H1 (cell line): ENCODE results near the gene ITGB7. TPM values are rescaled to one million over a fixed set of nuclear protein-coding genes. Genes with fewer than 3 reads are reported as not detected.

Experiments
- CTCF ChIA-PET: fragments of 300-600 bp; sonication (Branson Sonifier 250); formaldehyde crosslinking; loops from one replicate; lab custom pipeline; 2021; ENCODE audit not compliant: partially characterized antibody; lab: Charles Lee
- POLR2A ChIA-PET: fragments of 300-600 bp; sonication (Branson Sonifier 250); formaldehyde crosslinking; loops from one replicate; lab custom pipeline; 2021; ENCODE audit warnings: inconsistent platforms; ENCODE audit not compliant: partially characterized antibody; lab: Charles Lee
- DNase-seq, 2 experiments: peaks; one replicate each; pipeline versions ENCODE4 v3.0.0 to v3.0.0-alpha.2; 2010 to 2022; ENCODE audit warnings: low spot score in 2 of 2, low read depth in 1 of 2, mixed read lengths in 1 of 2
- FAIRE-seq: peaks from 2 replicates; lab custom pipeline; 2011; peaks lifted over from hg19 to GRCh38; lab: Jason Lieb, UNC
- H2AFZ ChIP-seq: 2 replicates; pipeline ENCODE4 v1.8.1; 2012; ENCODE audit warnings: low read length, inconsistent platforms
- H2AK5ac ChIP-seq: 2 replicates; pipeline ENCODE4 v1.6.1; 2013; ENCODE audit warnings: low read depth, low read length
- H2BK120ac ChIP-seq: replicated peaks from 2 replicates; pipeline ENCODE3; 2013; ENCODE audit warnings: low read depth, low read length, inconsistent platforms
- H2BK12ac ChIP-seq: 2 replicates; pipeline ENCODE4 v1.6.1; 2013; ENCODE audit warnings: low read depth, low read length
- H2BK15ac ChIP-seq: 2 replicates; pipeline ENCODE4 v1.6.1; 2013; ENCODE audit warnings: low read length
- H2BK20ac ChIP-seq: 2 replicates; pipeline ENCODE4 v1.6.1; 2013; ENCODE audit warnings: low read length
- H2BK5ac ChIP-seq: 2 replicates; pipeline ENCODE4 v1.6.1; 2013; ENCODE audit warnings: low read depth, low read length
- H3K14ac ChIP-seq: 2 replicates; pipeline ENCODE4 v1.6.1; 2013; ENCODE audit warnings: inconsistent platforms; ENCODE audit not compliant: insufficient read length
- H3K18ac ChIP-seq: 2 replicates; pipeline ENCODE4 v1.6.1; 2013; ENCODE audit warnings: low read length; ENCODE audit errors: extremely low read depth
- H3K23ac ChIP-seq: 2 replicates; pipeline ENCODE4 v1.6.1; 2013; ENCODE audit warnings: inconsistent platforms; ENCODE audit not compliant: insufficient read length
- H3K23me2 ChIP-seq: 2 replicates; pipeline ENCODE4 v1.6.1; 2013; ENCODE audit warnings: low read depth, low read length
- H3K27ac ChIP-seq: 2 replicates; pipeline ENCODE4 v1.6.1; 2011; ENCODE audit warnings: low read depth, low read length, inconsistent platforms
- H3K27me3 ChIP-seq, 4 experiments: replicated peaks in 1 of 4; 1 replicate in 1 of 4; 2 replicates in 3 of 4; pipeline versions ENCODE4 v1.6.1 to v1.8.1; 2011 to 2013; ENCODE audit warnings: low read length in 3 of 4, mild to moderate bottlenecking in 3 of 4, inconsistent platforms in 2 of 4, mixed read lengths in 2 of 4, moderate library complexity in 1 of 4; ENCODE audit not compliant: control insufficient read depth in 3 of 4, insufficient read depth in 3 of 4; ENCODE audit errors: extremely low read depth in 1 of 4
- H3K36me3 ChIP-seq, 4 experiments: 2 replicates each; pipeline versions ENCODE4 v1.6.1 to v1.8.1; 2011 to 2013; ENCODE audit warnings: mild to moderate bottlenecking in 4 of 4, low read length in 3 of 4, moderate library complexity in 2 of 4, control low read depth in 1 of 4, inconsistent platforms in 1 of 4; ENCODE audit not compliant: insufficient read depth in 4 of 4, control insufficient read depth in 2 of 4
- H3K4ac ChIP-seq: replicated peaks from 2 replicates; pipeline ENCODE3; 2013; ENCODE audit warnings: low read length, low read depth, mixed read lengths, inconsistent platforms; ENCODE audit not compliant: insufficient read length
- H3K4me1 ChIP-seq, 4 experiments: replicated peaks in 1 of 4; 1 replicate in 1 of 4; 2 replicates in 3 of 4; pipeline versions ENCODE4 v1.6.1 to v1.8.1; 2011 to 2013; ENCODE audit warnings: low read length in 3 of 4, inconsistent platforms in 2 of 4, mixed read lengths in 1 of 4; ENCODE audit not compliant: insufficient read depth in 4 of 4, control insufficient read depth in 3 of 4
- H3K4me2 ChIP-seq, 2 experiments: 2 replicates each; pipeline versions ENCODE4 v1.6.1 to v1.8.1; 2011 to 2013; ENCODE audit warnings: low read depth in 2 of 2, low read length in 2 of 2, control low read depth in 1 of 2, inconsistent platforms in 1 of 2, mild to moderate bottlenecking in 1 of 2; ENCODE audit not compliant: insufficient read depth in 1 of 2
- H3K4me3 ChIP-seq, 4 experiments: fragments of 200-600, 300-600 bp in 1 of 4; sonication (generic), shearing (Covaris generic), sonication (Bioruptor Twin) in 1 of 4; 2 replicates each; pipeline versions ENCODE4 v1.5.1 to v1.8.1; 2011 to 2016; ENCODE audit warnings: low read length in 4 of 4, low read depth in 3 of 4, control low read depth in 2 of 4, inconsistent platforms in 2 of 4, mild to moderate bottlenecking in 2 of 4, mixed read lengths in 1 of 4, moderate library complexity in 1 of 4; ENCODE audit not compliant: insufficient read depth in 2 of 4; ENCODE audit errors: extremely low read depth in 1 of 4
- H3K56ac ChIP-seq: replicated peaks from 2 replicates; pipeline ENCODE3; 2013; ENCODE audit warnings: low read depth, mild to moderate bottlenecking, mixed read lengths, low read length, inconsistent platforms; ENCODE audit not compliant: insufficient read length
- H3K79me1 ChIP-seq: 2 replicates; pipeline ENCODE4 v1.6.1; 2013; ENCODE audit warnings: low read depth, low read length, control low read depth
- H3K79me2 ChIP-seq, 2 experiments: 2 replicates each; pipeline versions ENCODE4 v1.6.1 to v1.8.1; 2012 to 2013; ENCODE audit warnings: low read length in 2 of 2, mild to moderate bottlenecking in 2 of 2, inconsistent platforms in 1 of 2; ENCODE audit not compliant: insufficient read depth in 2 of 2, control insufficient read depth in 1 of 2
- H3K9ac ChIP-seq, 4 experiments: replicated peaks in 1 of 4; 1 replicate in 1 of 4; 2 replicates in 3 of 4; pipeline versions ENCODE4 v1.6.1 to v1.8.1; 2011 to 2013; ENCODE audit warnings: low read depth in 3 of 4, low read length in 3 of 4, control low read depth in 2 of 4, mild to moderate bottlenecking in 2 of 4, moderate library complexity in 2 of 4, inconsistent platforms in 1 of 4; ENCODE audit errors: extremely low read depth in 1 of 4
- H3K9me3 ChIP-seq, 2 experiments: 2 replicates each; pipeline versions ENCODE4 v1.6.1 to v1.8.1; 2012 to 2013; ENCODE audit warnings: mild to moderate bottlenecking in 2 of 2, moderate library complexity in 2 of 2, control low read depth in 1 of 2, inconsistent platforms in 1 of 2, low read depth in 1 of 2, low read length in 1 of 2, mixed read lengths in 1 of 2; ENCODE audit not compliant: insufficient read depth in 2 of 2
- H4K20me1 ChIP-seq, 2 experiments: replicated peaks in 1 of 2; 2 replicates each; pipeline versions ENCODE3 to v1.8.1; 2011 to 2013; ENCODE audit warnings: inconsistent platforms in 2 of 2, low read length in 2 of 2, mild to moderate bottlenecking in 1 of 2; ENCODE audit not compliant: insufficient read depth in 2 of 2, control insufficient read depth in 1 of 2
- H4K5ac ChIP-seq: 2 replicates; pipeline ENCODE4 v1.6.1; 2013; ENCODE audit warnings: low read length, low read depth, mixed read lengths, inconsistent platforms; ENCODE audit not compliant: insufficient read length
- H4K8ac ChIP-seq: 2 replicates; pipeline ENCODE4 v1.8.0; 2013; ENCODE audit warnings: mild to moderate bottlenecking, moderate library complexity, low read length, inconsistent platforms; ENCODE audit not compliant: insufficient read depth; ENCODE audit errors: extremely low read depth
- H4K91ac ChIP-seq: replicated peaks from 2 replicates; pipeline ENCODE3; 2013; ENCODE audit warnings: low read length, mixed read lengths, inconsistent platforms; ENCODE audit not compliant: insufficient read length
- EZH2 ChIP-seq: fragments of 200-600 bp; sonication (generic); IDR thresholded peaks from 2 replicates; pipeline ENCODE4 v1.7.1; 2012; ENCODE audit warnings: low read depth, mild to moderate bottlenecking, moderate library complexity, low read length, inconsistent platforms; ENCODE audit not compliant: severe bottlenecking
- TAF7 ChIP-seq: optimal IDR thresholded peaks from 2 replicates; pipeline ENCODE3; 2011; ENCODE audit warnings: low read depth, mild to moderate bottlenecking, inconsistent platforms, low read length, moderate library complexity, borderline replicate concordance
- WGBS, 2 experiments: shearing (Covaris generic) in 1 of 2; methylation state at CpG; one replicate each; pipeline versions ENCODE4 v1.1.6 to v1.1.7; 2013 to 2015; ENCODE audit warnings: low lambda C conversion rate in 2 of 2, mixed read lengths in 2 of 2, inconsistent platforms in 1 of 2, low coverage in 1 of 2, missing lambda C conversion rate in 1 of 2; ENCODE audit not compliant: insufficient replicate concordance in 2 of 2, insufficient coverage in 1 of 2, insufficient read length in 1 of 2; ENCODE audit errors: extremely low coverage in 1 of 2, missing lambda C conversion rate in 1 of 2; 5-methylcytosine and 5-hydroxymethylcytosine counted together
- polyA plus RNA-seq, 7 experiments: library from polyadenylated mRNA; depleted of rRNA in 3 of 7; stranded (reverse) in 5 of 7; unstranded in 2 of 7; fragments of >200 nt in 5 of 7; fragments of 200-250 nt in 2 of 7; gene quantifications; 1 replicate in 5 of 7; 2 replicates in 1 of 7; 4 replicates in 1 of 7; pipeline versions ENCODE4 v1.2.1 to v1.2.3, GENCODE V29; 2011 to 2013; ENCODE audit warnings: missing spikeins in 2 of 7, mixed read lengths in 2 of 7
- total RNA-seq: library from RNA; stranded (reverse); fragmentation: NEBNext Ultra II Directional; extraction: Animal tissue kit (Norgen Biotek cat#: 25700); gene quantifications from 2 replicates; pipeline ENCODE4 v1.2.1, GENCODE V29; 2021

Gene ITGB7
- total and polyA plus RNA-seq, 2 of the 8 experiments (the other 6 are each of a cell fraction or from before 2014, with no cell fraction given), result 0.35 to 0.54 TPM

GRCh38 chr12:53227341-53227740, 20.3 kb upstream of the ITGB7 start:
- Histone ChIP-seq H3K79me1 (no peaks in the 10 kb centered on the region), H2BK5ac (no peak overlapping the region; the same call in 1 of the 2 replicates), H3K4ac (no peak overlapping the region), H3K56ac (no peak overlapping the region), H2BK15ac (no peak overlapping the region), H3K27ac (no peak overlapping the region), H3K23me2 (peaks cover 10% of the 10 kb centered on the region), H2BK20ac (no peak overlapping the region), H3K79me2 (peaks cover 0 to 13% of the 10 kb centered on the region in 2 experiments; a peak in 1 of 4 replicates), H3K36me3 (no peaks in the 10 kb centered on the region; a peak in 1 of 8 replicates), H3K14ac (no peak overlapping the region), H3K27me3 (no peaks in the 10 kb centered on the region), H3K9me3 (no peaks in the 10 kb centered on the region), H2AFZ (no peak overlapping the region), H3K4me1 (peaks cover 35 to 60% (median 41%) of the 10 kb centered on the region in 4 experiments), H3K9ac (no peak overlapping the region), H4K20me1 (no peaks in the 10 kb centered on the region), H2BK12ac (no peak overlapping the region), H3K23ac (no peak overlapping the region), H3K18ac (no peak overlapping the region), H3K4me2 (no peak overlapping the region), H4K8ac (no peak overlapping the region), H4K5ac (no peak overlapping the region), H4K91ac (no peak overlapping the region), H3K4me3 (no peak overlapping the region), H2AK5ac (no peak overlapping the region), H2BK120ac (no peak overlapping the region)
- ChIA-PET CTCF (interaction anchor here (7.3 to 23.5 kb wide), 3 partner anchors 14 to 35 kb away, joined by 44 to 654 read pairs (median 535); partner anchors contain the start of genes ESPL1 and ITGB7), POLR2A (interaction anchor here (1.3 to 12.4 kb wide), 2 partner anchors 8 to 24 kb away, joined by 3 to 151 read pairs; a partner anchor contains a TSS)
- FAIRE-seq (no peak), DNase-seq (no peak)
- WGBS, 2 experiments, result 90% methylated on average over 11 of the region's 11 CpGs; no CpG with 5 or more reads in 1 of the 2 experiments
- no peak for TF ChIP-seq TAF7
- TF ChIP-seq EZH2, result no peak
